ENCODE measurements around the gene R3HDM4.

R3HDM4 gene

GRCh38 chr19:929203-929890 is 16.3 kb upstream of the R3HDM4 start:
- DNase-seq, result no peak

- DNase-seq, result no peak
Measured at GRCh38 chr19:928471-929202, 15.6 kb upstream of the R3HDM4 start.

GRCh38 chr19:927780-928401 is 14.9 kb upstream of the R3HDM4 start:
- DNase-seq, result no peak

- no peak for DNase-seq
Measured at GRCh38 chr19:927351-927779, 14.3 kb upstream of the R3HDM4 start.

- DNase-seq, result peak; percentile 57
Measured at GRCh38 chr19:926589-927350, 13.8 kb upstream of the R3HDM4 start.

GRCh38 chr19:926323-926588 is 13.2 kb upstream of the R3HDM4 start:
- DNase-seq, result no peak

GRCh38 chr19:925526-926322 is 12.7 kb upstream of the R3HDM4 start, which contains the start of gene ARID3A:
Gene ARID3A (plus strand): TSS chr19:926035. CDS start chr19:929529, 3,494 bp downstream.
- peak; percentile 81 for DNase-seq

- peak; percentile 85 for DNase-seq
Measured at GRCh38 chr19:925087-925525, 12.1 kb upstream of the R3HDM4 start.

- DNase-seq, result peak; percentile 52
Measured at GRCh38 chr19:924553-925086, 11.6 kb upstream of the R3HDM4 start.

- DNase-seq, result peak; percentile 77
Measured at GRCh38 chr19:920051-920864, 7.2 kb upstream of the R3HDM4 start.

GRCh38 chr19:919199-920050 is 6.4 kb upstream of the R3HDM4 start:
- peak; percentile 54 for DNase-seq

GRCh38 chr19:918481-919198 is 5.6 kb upstream of the R3HDM4 start:
- DNase-seq, result peak; percentile 68

- DNase-seq, result no peak
Measured at GRCh38 chr19:918152-918437, 5.1 kb upstream of the R3HDM4 start.

GRCh38 chr19:917323-918151 is 4.5 kb upstream of the R3HDM4 start, which contains the start of gene KISS1R:
Gene KISS1R (plus strand): TSS chr19:917333. CDS start chr19:917503, 170 bp downstream.
- DNase-seq, result peak; percentile 50

GRCh38 chr19:916645-917322 is 3.8 kb upstream of the R3HDM4 start:
- DNase-seq, result no peak

- no peak for DNase-seq
Measured at GRCh38 chr19:912181-913079, 589 bp downstream of the R3HDM4 start.
